NCI-H226 (cell line): ENCODE measurements around the gene PRLR.

ENCODE experiments used
- DNase-seq: peaks from one replicate; pipeline ENCODE4 v3.0.0-alpha.2; 2015

The PRLR gene

DNA sequence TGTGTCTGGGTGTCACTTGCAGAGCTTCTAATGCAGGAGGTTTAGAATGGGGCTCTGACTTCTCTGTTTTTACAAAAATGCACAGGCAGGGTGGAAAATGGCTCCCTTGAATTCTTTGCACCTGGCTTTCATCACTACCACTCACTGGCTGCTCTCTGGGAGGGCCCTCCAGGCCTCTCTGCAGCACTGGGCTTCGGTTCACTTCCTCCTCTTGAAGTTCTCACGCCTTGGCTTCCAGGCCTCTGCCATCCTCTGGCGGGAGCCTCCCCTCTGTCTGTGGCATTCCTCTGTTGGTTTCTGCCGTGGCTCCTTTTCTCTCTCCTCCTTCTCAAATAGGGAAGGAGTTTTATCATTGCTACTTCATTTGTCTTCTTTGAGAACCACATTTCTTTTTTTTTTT is 2.8 kb upstream of the PRLR start:
- no peak for DNase-seq

DNA sequence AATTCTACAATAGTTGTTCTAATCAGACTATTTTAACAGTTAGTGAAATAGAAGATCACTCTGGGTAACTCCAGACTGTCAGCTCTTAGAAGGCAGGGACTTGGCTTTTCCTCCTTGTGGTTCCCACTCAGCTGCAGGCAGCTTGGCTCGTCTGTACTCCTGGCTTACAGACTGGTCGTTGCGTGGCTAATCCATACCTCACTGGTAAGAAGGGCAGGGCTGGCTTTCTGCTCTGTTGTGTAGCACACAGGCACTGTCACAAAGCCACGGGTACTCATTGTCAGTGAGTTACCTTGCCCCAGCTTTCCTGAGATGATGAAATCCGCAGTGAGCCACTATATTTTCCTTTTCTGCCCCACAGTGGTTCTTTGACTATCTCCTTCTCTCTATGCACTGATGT is 1.8 kb upstream of the PRLR start:
- DNase-seq: no peak

DNA sequence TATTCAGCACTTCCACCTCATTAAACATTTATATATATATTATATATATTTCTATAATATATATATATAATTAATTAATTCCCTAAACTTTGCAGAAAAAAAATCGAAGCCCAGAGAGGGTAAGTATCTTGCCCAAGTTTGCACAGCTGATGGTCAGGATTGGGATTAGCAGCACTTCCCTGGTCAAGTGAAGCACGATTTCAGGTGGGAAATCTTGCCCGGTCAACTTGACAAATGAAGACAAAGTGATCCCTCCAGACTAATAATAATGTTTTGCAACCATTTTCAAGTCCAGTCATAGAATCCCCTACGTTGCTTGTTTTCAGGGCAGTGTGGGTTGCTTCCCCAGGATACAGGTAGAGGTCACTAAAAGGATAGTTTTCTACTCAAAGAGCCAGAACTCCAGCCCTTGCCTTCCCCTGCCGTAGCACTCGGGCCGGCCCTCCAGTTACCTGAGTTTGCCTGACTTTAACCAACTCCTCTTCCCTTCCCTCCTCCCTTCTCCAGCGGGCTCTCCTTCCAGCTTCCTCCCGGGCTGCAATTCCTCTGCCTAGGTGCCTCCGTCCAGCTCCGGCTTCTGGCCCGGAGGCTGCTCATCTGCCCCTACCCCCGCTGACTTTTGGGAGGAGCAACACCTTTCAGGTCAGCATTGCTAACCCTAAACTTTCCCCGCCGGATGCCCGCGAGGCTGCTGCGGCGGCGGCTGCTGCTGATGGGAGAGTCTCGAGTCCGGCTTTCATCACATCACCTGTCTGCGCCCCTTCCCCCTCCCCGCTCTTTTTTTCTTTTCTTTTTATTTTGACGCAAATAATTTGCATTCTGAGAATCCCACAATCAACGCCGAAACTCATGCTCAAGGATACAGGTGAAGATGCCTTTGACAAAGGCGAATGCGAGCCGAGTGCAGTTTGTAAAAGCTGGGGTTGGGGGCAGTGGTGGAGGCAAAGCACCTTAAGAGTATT is 930 bp downstream of the PRLR start:
- no peak for DNase-seq

DNA sequence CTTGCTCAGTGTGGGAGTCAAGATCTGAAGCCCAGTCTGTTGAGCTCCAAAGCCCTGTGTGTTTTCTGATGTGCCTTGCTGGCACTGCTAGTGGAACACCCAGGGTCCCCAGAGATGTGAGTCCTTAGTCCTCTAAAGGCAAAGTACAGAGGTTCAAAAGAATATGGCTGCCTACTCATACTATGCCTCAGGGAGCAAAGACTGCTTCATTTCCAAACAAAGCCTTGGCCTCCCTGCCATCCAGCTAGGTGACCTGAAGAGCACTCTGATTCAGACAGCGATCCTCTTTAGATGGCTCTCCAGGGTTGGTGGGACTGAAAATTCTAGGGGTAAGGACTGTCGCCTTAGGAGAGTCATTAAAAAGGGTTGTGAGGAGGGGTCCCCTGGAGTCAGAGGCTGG is 2.0 kb downstream of the PRLR start:
- no peak for DNase-seq

DNA sequence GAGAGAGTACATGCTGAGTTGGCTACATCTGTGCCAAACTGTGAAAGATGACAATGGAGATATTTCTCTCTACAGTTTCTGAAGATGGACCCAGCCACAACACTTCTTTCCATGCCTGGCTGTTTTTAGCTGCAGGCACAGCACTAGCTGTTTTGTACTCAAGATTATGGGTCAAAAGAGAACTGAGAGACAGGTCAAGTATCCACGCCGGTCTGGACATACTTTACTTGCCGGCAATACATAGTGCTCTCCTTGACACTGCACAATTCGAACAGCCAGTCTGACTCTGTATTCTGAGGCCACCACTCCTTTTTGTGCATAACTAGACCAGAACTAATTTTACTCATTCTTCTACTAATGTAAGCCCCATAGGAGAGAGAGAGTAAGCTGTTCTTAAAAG is 2.6 kb downstream of the PRLR start:
- DNase-seq: no peak

DNA sequence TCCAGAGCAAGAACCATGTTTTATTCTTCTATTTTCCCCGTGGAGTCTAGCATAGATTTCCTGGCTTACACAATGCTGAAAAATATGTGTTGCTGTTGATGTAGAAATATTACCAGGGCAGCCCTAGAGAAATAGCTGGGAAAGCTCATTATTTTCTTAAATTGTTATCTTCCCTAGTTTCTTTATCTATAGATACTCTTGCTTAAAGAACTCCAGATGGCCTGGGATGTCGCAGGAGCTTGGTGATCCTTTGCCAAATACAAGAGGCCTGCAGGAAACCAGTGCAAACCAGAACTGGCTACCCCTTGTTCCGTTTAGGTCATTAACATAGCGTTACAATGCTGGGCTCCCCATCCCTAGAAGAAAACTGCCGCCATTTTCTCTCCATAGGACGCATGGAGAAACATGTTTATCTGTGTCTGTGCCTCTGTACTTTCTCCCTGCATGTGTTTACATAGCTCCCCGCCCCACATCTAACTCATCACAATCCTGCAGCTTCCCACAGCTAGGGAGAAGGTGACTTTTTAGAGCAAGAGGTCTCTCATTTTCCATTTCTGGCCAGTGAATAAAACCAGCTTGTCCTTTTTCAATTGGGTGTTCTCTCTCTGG is 6.4 kb downstream of the PRLR start:
- DNase-seq: no peak

DNA sequence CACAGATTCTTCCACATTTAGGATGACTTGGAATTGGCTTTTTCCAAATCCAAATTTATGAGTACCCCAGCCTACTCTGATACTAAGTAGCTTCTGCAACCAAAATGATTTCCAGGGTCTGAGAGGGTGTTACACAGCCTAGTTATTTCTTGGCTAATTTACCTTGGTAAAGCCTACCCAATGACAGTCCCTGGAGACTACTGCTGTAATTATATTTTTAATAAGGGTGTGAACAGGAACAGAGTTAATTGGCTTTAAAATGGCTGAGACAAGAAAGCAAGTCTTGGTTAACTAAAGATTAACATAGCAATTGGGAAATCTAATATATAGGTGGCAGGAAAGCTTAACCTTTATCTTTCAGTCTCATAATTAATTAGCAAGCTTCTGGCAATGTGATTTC is 9.3 kb downstream of the PRLR start:
- no peak for DNase-seq

DNA sequence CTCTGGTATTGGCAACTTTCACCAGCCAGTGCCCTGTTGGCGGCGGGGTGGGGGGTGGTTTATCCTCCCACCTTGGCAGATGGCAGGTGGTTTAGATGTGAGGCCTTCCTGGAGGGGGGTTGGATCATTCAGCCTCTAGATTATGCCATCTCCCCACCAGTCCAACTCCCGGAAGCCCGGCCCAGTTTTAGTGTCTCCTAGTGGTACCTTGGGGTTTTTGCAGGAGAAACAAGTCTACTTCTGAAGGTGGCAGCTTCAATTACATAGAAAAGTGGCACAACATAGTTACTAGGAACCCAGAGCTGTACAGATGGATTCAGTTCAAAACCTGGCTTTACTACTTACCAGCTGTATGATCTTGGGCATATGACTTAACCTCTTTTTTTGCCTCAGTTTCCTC is 11.3 kb downstream of the PRLR start:
- no peak for DNase-seq

DNA sequence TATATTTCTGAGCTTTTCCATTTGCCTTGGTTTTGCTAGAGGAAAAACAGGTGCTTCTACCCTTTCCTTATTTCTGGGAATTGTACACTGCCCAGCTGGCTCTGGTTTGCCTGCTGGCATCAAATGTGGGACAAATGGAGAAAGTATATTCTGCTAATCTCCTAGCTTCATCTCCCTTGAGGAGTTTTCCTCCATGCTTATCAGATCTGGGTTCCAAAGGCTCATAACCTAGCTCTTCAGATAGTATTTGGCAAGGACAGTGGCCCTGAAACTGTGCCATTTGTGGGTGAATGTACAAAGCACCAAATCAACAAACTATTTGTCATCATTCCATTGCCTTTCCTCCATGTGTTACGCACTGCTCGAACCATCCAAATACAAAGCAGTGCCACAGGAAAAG is 16.2 kb downstream of the PRLR start:
- DNase-seq: no peak

DNA sequence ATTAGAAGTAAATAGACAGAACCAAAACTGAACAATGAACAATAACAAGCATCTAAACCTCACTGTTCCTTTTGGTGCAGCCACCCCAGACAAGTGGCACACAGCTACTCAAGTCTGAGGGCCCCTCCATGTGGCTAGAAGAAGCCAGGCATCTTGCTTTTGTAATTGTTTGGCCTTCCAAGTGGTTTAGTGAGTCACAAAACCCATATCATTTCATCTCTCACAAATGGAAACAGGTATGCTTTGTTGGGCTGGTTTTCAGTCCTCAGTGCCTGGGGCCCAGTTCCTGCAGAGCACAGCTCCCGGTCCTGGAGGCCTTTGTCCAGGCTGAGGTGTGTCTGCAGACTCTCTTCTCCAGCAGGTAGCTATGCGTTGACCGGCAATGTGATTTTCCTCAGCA is 16.7 kb downstream of the PRLR start:
- no peak for DNase-seq

DNA sequence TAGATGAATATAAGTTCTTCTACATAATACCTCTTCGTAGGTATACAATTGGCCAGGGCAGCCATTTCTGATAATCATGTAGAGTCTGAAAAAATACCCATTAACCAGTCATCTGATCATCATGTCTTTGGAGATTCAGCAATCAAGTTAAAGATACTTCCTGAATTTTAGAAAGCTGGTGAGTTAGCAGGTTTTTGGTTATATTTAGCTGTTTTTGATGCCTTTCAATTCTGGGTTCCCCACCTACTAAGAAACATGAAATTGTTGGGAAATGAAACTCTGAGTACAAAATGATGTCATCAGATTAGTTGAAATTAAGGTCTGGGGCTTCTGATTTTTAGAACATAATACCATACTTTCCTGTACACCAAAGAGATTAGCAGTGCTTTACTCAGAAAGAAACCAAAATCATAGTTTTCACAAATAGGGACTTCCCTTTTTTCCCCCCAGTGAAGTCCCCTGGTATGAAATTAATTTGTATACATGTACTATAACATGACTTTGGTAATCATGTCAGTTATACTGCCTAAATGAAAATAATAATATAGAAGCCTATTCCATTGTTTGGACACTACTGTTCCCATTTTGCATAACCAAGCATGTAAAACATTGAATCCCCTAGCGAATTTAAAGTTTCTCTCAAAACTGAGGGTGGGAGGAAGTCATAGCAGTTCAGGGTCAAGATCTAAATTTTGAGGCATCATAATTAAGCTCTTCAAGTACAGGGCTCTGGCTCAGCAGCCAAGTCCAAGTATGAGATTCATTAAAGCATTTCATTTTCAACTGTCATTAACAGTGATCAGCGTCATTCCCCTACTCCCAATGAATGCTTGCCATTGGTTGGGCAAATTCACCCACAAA is 17.9 kb downstream of the PRLR start:
- no peak for DNase-seq

DNA sequence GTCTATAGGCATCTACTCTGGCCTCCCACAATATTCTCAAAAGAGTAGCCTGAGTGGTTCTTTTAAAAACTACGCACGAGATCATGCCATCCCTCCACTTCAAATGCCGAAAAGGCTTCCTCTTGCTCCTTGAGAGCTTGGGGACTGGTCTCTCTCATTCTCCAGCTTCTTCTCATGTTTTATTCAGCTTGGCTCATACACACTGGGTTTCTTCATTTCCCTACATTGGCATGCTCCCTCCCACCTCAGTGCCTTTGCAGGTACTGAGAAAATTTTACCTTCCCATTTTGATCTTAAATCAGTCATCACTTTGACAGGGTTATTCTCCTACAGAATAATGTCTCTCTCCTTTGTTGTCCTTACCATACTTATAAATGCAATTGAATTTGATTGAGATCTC is 20.4 kb downstream of the PRLR start:
- no peak for DNase-seq

DNA sequence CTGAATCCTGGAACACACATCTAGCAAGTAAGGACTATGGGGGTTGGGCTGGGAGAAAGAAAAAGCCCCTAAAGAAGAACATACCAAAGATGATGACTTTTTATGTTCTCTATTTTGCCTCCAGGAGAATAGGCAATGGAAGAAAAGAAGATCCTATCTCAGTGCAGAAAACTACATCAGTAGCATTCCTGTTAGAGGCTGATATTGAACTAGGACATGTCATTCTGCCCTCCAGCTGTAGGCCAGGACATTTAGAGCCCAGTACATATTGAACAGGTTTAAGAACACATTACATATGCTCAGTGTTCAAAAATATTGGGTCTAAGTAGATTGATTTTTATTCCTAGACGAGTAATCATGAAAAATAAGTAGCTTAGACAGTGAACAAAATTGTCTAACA is 24.7 kb downstream of the PRLR start:
- DNase-seq: no peak

DNA sequence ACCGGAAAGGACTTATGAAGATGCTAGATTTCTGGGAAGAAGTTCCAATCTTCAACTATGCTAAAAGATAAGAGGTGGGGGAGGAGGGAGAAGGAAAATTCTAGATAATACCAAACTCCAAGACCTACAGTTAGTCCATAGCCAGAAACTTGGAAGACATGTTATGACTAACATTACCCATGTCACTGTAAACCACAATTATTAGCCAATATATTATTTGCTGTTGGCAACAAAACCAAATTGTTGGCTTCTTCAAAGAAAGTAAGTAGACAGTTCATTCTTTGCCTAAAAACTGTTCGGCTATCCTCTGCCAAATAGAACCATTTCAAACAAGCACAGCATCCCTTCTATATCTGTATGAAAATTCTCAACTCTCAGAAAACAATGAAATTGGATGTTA is 25.1 kb downstream of the PRLR start:
- DNase-seq: no peak

DNA sequence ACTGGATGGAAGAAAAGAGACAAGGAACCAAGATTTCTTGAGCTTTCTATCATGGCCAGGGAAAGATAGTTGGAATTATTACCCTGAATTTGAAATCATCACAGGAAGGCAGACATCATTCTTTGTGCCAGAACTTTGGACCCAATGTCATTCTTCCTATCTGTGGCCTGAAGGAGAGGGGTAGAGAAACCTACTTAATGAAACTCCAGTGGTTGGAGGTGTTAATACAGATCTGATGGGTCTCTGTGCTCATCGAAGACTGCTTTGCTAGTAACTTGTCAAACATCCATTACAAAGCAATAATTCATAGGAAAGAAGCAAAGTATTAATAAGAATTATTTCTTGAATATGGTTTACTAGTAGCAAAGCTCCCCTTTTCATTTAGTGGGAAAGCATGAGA is 26.9 kb downstream of the PRLR start:
- no peak for DNase-seq

DNA sequence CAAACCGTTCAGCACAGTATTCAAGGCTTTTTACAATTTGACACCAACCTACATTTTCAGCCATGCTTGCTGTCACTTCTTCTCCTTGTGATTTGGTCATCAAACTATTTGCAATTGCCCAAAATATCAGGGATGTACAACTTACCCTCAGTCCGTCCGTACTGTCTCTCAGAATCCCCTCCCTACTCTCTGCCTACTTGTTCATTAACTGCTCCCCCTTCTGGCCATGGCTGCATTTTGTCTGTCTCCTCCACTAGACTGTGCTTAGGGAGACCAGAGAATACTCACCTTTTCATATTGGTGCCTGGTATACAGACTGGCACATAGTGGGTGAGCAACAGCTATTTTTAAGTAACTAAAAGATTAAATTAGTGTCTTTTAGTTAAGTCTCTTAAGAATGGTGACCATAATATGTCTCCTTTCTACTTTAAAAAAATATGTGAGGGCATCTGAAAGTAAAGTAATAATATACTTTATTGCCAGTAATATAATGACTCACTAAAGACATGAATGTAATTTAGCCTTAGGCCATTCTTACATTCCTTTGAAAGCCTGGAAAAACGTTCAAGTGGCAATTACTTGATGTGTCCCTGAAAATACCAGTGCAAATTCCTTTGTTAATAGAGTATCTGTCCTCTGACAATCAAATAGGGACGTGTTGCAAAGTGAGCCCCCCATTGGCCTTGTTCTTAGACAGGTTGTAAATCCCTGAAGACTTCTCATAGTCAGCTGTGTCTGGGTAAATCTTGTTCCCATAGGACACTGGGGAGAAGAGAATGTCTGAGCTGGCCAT is 27.8 kb downstream of the PRLR start:
- DNase-seq: peak; percentile 36

DNA sequence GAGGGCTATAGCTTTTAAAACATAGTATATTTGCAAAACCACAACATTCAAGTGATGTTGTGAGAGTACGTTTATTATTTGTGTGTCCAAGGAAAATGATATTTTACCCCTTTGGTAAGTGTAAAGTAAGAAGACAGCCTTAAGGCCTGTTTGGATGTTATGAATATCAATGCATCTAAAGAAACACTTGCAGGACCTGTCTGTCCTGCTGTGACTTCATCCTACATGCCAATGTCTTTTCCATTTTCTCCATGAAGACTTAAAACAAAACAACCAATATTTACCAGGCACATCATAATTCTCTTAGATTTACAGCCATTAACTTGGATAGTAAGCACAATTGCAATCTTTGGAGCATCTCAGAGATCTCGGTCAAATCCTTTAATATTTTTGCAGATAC is 29.0 kb downstream of the PRLR start:
- no peak for DNase-seq

DNA sequence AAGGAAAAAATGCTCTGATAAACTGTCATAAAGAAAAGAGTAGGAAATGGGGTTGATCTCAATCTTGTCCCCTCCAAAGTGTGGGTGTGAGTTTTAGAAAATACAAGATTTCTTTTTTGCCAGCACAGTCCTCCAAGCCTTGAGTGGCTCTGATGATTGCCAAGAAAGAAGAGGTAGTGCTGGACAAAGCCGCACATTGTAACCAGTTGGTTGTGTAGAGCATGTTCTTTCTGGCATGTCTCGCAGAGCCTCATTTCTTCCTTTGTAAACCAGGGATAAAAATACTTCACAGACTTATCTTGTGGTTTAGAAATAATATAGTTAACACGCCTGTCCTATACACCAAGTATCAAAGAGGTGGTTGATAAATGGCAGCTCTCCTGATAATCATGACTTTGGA is 30.4 kb downstream of the PRLR start:
- no peak for DNase-seq

DNA sequence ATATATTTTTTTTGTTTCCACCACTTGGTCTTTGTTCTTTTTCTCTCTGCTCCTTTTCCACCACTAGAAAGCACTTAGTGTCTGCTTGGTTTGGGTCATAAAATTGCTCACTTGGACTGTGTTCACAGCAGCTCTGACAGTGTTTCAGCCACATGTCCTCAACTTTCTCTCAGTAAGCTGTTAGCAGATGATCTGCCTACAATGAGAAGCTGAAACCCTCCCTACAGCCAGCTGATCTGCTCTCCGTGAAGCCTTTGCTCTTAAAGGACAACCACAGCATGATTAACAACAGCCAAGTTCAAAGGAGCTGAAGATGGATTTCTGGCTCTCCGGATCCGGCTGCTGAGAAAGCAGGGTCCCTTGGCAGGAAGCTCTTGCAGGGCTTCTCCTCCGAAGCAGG is 31.6 kb downstream of the PRLR start:
- DNase-seq: no peak

DNA sequence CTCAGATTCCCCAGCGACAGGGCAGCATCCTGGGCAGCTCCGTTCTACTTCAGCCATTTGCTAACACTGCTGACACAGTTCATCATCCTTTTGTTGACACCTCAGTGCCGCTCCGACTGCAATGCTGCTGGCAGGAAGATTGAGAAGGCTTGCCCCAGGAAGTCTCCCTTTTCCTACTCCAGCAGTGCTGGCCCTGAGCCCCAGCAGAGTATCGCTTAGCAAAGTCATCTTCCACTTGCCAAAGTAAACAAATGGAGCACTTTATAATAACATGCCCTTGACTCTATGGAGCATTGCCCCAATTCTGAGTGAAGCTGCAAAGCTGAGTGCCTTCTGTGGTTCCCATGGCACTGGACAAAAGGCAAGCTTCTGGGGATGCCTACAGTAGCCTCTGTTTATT is 32.2 kb downstream of the PRLR start:
- no peak for DNase-seq

DNA sequence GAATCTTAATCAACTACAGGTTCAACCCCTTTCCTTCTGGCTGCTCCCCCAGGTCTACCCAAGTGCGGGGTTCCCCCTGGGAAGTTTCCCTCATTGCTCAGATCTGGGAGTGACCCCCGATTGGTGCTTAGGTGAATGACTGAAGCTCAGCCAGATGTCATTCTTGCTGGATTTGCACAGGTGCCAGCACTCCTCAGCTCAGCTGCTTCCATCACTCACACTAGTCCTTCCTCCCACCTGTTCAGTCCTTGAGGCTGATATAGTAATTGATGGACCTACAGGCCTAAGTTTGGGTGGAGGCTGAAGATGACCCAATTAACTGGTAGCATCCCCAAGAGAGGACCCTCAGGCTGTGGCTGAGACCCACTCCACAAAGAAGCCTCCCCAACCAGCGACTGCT is 32.9 kb downstream of the PRLR start:
- no peak for DNase-seq

DNA sequence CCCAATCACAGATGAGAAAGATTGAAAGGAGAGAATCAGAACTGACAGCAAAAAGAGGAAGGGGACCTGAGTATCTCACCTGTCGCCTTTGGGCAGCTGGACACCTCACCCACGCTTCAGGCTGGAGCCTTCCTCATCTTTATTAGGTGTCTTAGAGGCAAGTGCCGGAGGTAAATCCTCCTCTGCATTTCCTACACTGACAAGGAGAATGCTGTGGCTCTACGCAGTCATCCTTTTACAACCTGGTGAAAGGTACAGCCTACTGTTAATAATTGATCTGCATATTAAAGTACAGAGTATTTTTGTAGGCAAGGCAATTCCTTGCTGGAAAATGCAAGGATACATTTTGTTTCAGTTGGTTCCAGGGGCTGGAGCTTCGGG is 34.8 kb downstream of the PRLR start:
- DNase-seq: no peak
